RWPE1 (cell line): ENCODE measurements around the gene BASP1.
"Not testable (repeated sequence)": the region's sequence is repeated elsewhere in the genome, so short reads cannot be mapped to it uniquely, and the experiment has no call there.

Experiments used
- CTCF ChIA-PET: fragments of 350-600 bp; sonication (Branson Sonifier 250); formaldehyde crosslinking; extraction: SDS; loops from one replicate; lab custom pipeline; 2021; lab: Yijun Ruan, JAX
- POLR2A ChIA-PET: fragments of 400-600 bp; formaldehyde crosslinking; extraction: SDS; loops from one replicate; lab custom pipeline; 2020; ENCODE audit warnings: antibody characterized with exemption; ENCODE audit not compliant: low non-redundant PET; lab: Yijun Ruan, JAX
- DNase-seq: peaks from one replicate; pipeline ENCODE4 v3.0.0; 2012; ENCODE audit warnings: low spot score
- H3K27ac ChIP-seq: fragments of 450-650 bp; 2 replicates; pipeline ENCODE4 v1.5.1; 2017
- CTCF ChIP-seq: fragments of 450-650 bp; conservative IDR thresholded peaks from 2 replicates; pipeline ENCODE4 v1.5.1; 2017; ENCODE audit warnings: low read depth, mild to moderate bottlenecking

BASP1 gene

GRCh38 chr5:17305964-17306725, 88.7 kb downstream of the BASP1 start:
- H3K27ac ChIP-seq = peak overlapping the region; percentile 78
- no peak for TF ChIP-seq CTCF
- POLR2A ChIA-PET = no interaction called here
- DNase-seq = peak; percentile 34
- CTCF ChIA-PET = interaction anchor here (0.6 to 1.4 kb wide), 3 partner anchors 9 to 1712 kb away, joined by 3 to 4 read pairs (median 3); no protein-coding TSS in a partner anchor

- DNase-seq = no peak
- peak overlapping the region; percentile 78 for H3K27ac ChIP-seq
- ChIA-PET CTCF (interaction anchor here (1.4 kb wide), 1 partner anchor 9 kb away, joined by 3 read pairs; no protein-coding TSS in a partner anchor), POLR2A (no interaction called here)
- TF ChIP-seq CTCF = no peak
Measured at GRCh38 chr5:17306726-17307091, 89.3 kb downstream of the BASP1 start.

- DNase-seq, POLR2A ChIA-PET, H3K27ac ChIP-seq: not testable (repeated sequence)
- CTCF ChIA-PET = interaction anchor here (1.4 kb wide), 1 partner anchor 8 kb away, joined by 3 read pairs; no protein-coding TSS in a partner anchor
Measured at GRCh38 chr5:17307440-17307839, 90.0 kb downstream of the BASP1 start.

- POLR2A ChIA-PET = no interaction called here
- TF ChIP-seq CTCF = no peak
Measured at GRCh38 chr5:17308326-17309065, 91.1 kb downstream of the BASP1 start.

GRCh38 chr5:17309462-17309861, 92.0 kb downstream of the BASP1 start:
- CTCF ChIA-PET = no interaction called here
- POLR2A ChIA-PET = no interaction called here
- no peak for DNase-seq

More at GRCh38 chr5:17308326-17309065, 91.1 kb downstream of the BASP1 start:
- CTCF ChIA-PET = no interaction called here
- no peak overlapping the region for H3K27ac ChIP-seq
- DNase-seq = no peak

GRCh38 chr5:17310502-17310901, 93.1 kb downstream of the BASP1 start:
- CTCF ChIA-PET, POLR2A ChIA-PET, DNase-seq, H3K27ac ChIP-seq: not testable (repeated sequence)

More at GRCh38 chr5:17309462-17309861, 92.0 kb downstream of the BASP1 start:
- no peak for TF ChIP-seq CTCF
- no peak overlapping the region for H3K27ac ChIP-seq

- POLR2A ChIA-PET, DNase-seq, H3K27ac ChIP-seq: not testable (repeated sequence)
- CTCF ChIA-PET = interaction anchor here (0.7 kb wide), 1 partner anchor 77 kb away, joined by 3 read pairs; no protein-coding TSS in a partner anchor
Measured at GRCh38 chr5:17311811-17312210, 94.4 kb downstream of the BASP1 start.
